Hepatocyte (in vitro differentiated cells): ENCODE results near the gene DHRS7.

Source experiments
- CTCF ChIP-seq: fragments of 200-600 bp; sonication (generic); IDR thresholded peaks from 2 replicates; pipeline ENCODE4 v1.5.1; 2016; ENCODE audit warnings: antibody characterized with exemption, mild to moderate bottlenecking; ENCODE audit not compliant: poor library complexity
- EZH2 ChIP-seq: fragments of 200-600 bp; sonication (generic); IDR thresholded peaks from 2 replicates; pipeline ENCODE4 v1.6.1; 2016; ENCODE audit warnings: antibody characterized with exemption, mild to moderate bottlenecking, borderline replicate concordance

GRCh38 chr14:60169722-60170121 is 4.5 kb upstream of the DHRS7 start:
- TF ChIP-seq CTCF (no peak), EZH2 (no peak)
